Activated CD4-positive, alpha-beta T cell treated with anti-CD3 and anti-CD28 coated beads, Interleukin-10, Interleukin-2, amounts not matched to agents 100 ng/mL and 50 ng/mL, durations not matched to agents 16 hours and 8 hours (primary cell): ENCODE results near the gene PARVA.

ENCODE experiments used
- DNase-seq: peaks from one replicate; pipeline ENCODE4 v3.0.0-alpha.2; 2020

Gene PARVA

DNA sequence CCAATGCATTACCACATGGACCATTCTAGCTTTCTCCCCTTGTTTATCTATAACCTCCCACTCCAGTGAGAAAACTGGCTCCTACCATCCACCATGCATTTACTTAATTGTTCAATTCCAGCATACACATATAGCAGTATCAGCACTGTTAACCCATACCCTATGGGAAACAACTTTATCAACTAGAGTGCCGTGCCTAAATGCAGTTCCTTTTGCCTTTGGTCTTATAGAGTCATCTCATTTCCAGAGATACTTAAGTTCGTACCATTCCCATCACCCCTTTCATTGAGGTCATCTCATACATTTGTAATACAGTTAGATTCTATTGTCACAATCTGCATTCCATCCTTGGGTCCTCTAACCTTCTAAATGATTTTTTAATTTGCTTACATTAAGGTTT, 86.9 kb downstream of the PARVA start:
- DNase-seq, result no peak

DNA sequence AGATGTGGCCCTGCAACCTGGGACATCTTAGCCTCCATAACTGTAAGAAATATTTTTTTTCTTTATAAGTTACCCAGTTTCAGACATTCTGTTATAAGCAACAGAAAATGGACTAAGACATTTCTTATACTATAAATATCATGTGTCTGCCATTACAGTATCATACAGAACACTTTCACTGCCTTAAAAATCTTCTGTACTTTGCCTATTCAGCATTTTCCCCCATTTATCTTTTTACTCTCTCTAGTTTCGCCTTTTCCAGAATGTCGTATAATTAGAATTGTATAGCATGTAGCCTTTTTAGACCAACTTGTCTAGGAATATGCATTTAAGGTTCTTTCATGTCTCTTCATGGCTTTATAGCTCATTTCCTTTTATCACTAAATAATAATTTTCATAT, 88.0 kb downstream of the PARVA start:
- no peak for DNase-seq

DNA sequence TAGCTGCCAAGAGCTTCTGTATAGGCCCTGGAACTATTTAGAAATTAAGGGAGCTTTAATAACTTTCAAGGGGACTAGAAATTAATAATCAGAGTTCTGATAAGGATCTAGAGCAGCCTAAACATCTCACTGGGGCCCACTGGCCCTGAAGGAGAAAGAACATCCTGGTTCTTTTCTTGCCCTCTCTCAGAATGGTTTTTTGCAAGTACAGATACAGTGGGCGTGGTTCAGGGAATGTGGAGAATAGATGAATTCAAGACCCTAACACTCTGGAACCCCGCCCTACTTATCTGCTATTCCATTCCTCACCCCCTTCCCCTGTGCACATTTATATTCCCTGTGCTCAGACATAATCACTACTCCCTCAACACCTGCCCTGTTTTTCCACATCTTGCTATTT, 90.2 kb downstream of the PARVA start:
- no peak for DNase-seq

DNA sequence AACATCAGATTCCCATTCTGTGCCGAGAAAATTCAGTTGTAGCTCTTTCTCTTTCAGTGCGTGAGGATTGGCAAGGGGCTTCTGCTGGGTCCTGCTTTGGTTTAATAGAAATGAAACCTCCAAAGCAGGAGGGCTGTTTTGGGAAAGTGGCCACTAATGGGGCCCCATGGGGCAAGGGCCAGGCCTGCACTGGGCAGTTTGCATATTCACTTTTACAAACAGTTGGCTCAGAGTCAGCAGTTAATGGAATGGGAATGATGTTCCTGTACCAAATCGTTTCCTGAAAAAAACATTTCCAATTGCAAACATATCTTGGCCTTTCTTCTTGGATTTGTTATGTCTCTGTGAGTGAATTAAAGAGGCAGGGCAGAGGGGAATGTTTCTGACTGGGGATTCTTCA, 92.1 kb downstream of the PARVA start:
- DNase-seq, result no peak

DNA sequence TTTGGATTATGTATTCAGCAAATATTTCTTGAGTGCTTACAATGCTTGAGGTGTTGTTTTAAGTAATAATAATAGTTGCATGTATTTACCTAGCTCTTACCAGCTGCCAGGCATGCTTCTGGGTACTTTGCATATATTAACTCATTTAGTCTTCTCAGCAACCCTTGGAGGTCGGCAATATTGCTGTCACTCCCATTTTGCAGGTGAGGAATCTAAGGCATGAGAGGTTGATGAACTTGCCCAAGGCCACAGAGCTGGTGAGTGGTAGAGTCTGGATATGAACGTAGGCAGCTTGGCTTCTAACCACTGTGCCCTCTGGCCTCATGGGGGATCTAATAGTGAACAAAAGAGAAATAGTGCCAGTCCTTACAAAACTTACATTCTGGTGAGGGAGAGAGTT, 92.9 kb downstream of the PARVA start:
- DNase-seq, result no peak

DNA sequence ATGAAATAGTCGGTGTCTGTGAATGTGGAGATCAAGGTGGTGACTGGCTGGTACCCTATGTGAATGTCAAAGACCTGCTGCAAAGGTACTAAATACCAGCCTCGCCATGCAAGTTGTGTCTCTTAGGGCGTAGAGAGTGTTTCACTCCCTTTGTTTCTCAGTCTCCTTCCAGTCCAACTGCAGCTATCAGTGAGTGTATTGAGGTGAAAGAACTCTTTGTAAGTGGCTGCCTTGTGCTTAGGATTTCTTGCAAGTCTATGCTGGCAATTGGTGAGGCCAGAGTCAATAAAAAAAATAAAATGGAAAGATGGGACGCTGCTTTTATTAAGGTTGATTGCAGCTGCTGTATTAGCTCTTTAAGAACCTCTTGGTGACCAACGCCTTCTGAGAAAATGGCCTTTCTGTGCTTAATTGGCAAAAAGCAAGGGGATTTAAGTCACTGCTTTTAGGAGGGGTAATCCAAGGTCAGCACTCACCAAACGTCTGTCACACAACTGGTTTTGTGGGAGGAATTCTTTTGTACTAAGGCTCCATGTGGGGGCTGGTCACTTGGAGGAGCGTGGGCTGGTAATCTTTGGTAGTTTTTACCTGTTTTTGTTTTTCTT, 95.1 kb downstream of the PARVA start:
- no peak for DNase-seq

DNA sequence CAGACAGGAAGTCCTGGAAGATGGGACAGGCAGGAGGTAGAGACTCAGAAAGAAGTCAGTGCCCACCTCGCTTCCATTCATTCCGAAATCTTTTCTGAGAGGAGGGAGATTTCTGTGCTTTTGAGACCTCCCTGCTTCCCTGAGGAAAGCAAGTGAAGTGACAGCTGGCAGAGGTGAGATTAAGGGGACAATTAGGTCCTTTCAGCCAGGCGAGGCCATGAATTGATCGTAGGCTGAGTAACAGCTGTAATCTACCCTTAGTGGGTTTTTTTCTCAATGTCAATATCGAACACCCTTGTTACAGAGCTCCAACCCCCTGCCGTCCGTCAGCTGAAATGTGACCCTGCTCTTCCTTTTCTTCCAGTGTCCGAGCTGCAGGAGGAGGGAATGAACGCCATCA, 96.0 kb downstream of the PARVA start:
- DNase-seq, result no peak

DNA sequence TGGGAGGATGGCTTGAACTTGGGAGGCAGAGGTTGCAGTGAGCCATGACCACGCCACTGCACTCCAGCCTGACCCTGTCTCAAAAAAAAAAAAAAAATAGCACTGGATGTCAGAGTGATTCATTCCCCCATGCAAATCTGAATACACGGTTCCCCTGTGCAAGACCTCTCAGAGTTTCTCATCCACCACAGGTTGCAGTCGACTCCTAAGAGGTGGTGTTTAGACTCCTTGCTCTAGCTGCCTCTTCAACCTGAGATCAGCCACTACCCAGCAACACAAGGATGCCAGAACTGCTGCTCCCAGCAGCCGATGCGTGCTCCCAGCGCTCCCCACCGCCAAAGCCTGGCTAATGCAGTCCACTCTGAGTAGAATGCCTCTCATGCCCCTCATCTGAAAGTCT, 97.5 kb downstream of the PARVA start:
- DNase-seq, result no peak

DNA sequence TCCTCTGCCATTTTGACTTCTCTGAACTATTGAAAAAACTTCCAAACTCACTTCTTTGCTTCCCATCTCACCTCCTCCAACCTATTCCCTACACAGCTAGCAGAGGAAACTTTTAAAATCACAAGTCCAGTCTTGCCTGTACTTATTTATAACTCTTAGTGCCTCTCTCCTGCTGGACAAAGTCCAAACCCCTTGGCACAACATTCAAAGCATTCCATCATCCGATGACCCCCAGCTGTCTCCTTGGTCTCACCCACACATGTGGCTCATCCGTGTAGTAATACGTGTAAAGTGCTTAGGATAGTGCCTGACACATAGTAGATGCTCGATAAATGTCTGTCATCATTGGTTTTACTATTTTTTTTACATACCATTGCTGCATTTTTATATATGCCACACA, 101.4 kb downstream of the PARVA start:
- no peak for DNase-seq

DNA sequence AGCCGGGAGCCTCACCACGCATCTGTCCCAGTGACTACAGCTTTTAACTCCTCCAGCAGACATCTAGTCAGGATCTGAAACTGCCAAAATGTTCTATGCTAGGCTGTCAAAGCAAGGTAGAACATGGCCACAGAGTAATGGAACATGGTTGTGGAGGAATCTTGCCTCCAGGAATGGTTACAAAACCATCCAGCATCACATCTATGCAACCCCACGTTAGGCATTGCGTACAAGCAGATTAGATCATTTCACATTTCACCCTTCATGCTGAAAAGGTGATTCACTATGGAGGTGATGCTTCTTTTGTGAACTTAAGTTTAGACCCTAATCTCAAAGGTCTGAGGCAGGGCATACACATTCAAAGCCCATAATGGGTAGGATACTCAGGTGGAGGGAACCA, 103.0 kb downstream of the PARVA start:
- no peak for DNase-seq

DNA sequence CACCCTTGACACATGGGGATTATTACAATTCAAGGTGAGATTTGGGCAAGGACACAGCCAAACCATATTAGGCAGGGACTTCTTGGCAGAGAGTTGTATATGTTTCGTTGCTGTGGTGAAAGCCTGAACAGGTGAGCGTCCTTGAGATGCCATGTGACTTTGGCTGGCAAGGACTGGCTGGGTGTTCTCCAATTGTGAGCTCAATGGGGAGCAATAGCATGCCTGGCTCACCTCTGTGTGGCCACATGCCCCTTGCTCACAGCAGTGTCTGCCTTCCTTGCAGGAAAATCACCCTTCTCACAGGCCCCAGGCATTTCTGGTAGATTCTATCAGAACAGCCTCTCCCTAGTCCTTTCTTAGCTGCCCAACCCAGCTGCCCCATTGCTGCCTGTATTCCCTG, 105.5 kb downstream of the PARVA start:
- DNase-seq, result no peak

DNA sequence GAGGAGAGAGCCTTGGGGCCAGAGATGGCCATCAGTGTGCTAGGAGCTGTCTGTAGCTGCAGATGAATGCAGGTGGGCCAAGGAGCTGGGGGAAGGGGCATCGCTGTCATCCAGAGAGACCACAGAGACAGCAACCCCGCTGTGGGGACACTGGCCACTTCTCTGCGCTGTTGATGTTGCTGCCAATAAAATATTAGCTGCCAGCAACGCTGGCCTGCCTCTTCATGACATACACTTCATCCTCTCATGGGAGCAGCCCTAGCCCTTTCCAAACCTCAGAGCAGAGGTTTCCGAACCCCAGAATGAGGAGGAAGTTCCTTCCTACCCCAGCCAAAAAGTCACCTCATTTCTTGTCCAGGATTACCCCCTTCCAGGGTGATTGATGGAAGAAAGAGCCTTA, 106.2 kb downstream of the PARVA start:
- no peak for DNase-seq

DNA sequence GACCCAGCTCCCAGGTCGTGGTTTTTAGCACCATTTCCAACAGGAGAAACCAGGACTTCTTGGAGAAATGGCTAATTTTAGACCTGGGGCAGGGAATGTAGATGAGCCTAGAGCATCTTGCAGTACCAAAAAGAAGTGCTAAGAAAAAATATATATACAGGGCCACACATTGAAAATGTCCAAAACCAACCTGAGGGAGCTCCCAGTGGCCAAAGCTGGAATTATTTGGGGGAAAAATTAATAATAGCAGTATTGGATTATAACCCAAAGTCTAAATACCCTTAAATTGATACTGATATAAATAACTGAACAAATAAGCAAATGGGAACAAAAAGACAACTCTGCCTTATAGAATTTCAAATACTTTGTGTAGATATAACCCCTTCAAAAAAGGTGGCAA, 108.0 kb downstream of the PARVA start:
- no peak for DNase-seq

DNA sequence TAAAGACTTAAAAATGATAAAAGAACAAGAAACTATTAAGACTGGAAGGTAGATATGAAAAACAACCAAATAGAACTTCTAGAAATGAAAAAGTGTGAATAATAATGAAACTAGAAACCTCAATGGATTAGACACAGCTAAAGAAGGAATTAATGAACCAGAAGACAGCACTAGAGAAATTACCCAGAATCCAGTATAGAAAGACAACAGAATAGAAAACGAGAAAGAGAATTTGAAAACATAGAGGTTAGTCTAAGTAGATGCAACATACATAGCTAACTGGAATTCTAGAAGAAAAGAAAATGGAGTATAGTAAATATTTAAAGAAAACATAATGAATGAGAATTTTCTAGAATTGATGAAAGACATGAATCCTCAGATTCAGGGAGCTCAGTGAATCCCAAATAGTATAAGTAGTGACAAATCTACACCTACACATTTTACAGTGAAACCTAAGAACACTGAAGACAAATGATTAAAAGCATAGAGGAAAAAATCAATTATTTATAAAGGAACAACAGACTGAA, 111.9 kb downstream of the PARVA start:
- no peak for DNase-seq

DNA sequence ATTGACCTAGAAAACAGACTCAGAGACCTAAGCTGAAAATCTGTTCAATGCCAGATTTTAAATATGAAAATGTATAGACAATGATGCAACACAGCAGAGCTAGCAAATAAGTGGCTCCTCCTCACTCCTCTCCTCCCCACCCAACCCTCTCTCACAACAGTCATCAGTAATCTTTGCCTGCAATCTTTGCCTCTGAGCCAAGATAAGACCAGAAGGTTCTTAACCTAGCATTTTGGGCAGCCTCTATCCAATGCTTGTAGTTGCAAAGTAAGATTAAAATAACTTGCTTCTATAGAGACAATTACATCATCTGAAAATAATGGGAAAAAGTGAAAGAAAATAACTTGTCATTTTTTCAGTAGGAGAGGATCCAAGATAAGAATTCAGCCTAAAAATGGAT, 117.3 kb downstream of the PARVA start:
- no peak for DNase-seq

DNA sequence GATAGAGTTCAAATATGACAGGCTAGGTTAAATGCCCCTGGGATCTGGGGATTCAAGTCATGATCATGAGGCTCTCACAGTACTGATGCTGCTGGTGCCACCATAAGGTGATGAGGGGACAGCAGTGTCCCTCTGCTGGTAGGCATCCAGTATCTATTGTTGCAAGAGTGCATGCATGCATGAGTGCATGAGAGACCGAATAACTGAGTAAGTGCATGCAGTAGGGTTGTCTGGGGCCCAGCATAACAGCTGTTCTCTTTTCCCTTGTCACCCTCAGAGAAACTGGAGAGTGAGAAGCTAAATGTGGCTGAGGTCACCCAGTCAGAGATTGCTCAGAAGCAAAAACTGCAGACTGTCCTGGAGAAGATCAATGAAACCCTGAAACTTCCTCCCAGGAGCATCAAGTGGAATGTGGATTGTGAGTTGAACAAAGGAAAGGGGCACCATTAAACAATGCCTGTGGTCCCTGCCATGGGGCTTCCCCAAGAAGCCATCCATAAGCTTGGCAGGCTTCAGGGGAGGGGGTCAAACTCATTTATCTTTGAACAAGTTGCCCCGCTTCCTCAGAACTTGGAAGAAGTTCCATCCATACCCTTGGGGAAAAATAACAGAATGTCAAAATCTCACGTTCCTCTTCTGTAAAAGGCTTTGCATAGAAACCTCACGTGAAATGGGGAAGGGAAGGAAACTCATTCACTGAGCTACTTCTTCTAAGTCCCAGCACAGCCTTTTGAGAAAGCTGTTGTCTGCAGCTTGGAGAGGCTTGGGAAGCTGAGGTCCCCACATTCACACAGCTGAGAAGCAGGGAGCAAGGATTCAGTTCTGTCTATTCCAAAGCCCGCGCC, 119.0 kb downstream of the PARVA start:
- no peak for DNase-seq

DNA sequence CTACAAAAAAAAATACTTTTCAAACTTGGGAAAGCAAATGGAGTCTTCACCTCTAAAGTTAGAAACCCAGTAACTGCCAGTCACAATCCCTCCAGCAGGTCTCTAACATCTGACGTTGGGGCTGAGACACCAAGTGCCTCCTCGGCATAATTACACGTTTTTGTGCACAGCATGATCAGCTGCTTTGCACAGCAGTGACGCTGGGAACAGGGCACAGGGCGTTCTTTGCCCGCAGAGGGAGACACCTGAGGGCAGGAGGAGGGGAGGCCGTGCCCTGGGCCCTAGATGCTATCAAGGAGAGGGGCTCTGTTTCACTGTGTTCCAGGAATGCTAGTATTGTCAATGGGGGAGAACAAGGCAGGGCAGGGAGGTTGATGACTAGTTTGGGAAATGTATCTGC, 120.1 kb downstream of the PARVA start:
- DNase-seq, result no peak

DNA sequence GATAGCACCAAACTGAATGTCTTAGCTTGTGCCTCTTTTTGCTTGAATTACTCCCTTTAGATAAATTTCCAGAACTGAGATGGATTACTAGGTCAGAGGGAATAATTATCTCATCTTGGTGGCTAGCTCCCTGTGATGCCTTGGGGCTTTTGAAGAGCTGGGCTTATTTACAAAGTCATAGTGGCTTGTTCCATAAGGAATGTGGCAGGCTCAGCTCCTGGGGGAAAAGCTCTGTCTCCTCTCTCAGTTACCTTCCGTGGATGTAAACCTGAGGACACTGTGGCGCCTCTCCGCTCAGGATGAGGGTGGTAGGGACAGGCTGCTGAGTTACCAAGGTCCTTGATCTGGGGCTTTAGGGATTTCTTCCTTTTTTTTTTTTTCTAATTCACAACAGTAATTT, 121.7 kb downstream of the PARVA start:
- no peak for DNase-seq

DNA sequence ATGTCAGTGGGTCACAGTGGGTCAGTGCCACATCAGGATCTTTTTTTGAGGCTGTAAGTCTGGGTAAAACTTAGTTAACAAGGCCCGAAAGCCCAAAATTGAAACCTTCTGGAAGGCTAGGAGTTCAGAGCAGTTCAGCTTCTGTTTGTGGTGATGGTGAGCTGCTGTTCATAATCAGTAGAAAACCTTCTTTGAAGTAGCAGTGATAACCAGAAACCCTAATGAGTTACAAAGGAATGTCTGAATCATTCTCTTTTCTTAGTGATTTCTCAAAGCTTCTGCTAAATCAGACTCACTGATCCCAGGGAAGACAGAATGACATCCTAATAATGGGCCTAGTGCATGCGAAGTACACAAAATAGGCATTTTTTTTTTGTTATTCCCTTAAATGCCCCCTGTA, 124.7 kb downstream of the PARVA start:
- no peak for DNase-seq

DNA sequence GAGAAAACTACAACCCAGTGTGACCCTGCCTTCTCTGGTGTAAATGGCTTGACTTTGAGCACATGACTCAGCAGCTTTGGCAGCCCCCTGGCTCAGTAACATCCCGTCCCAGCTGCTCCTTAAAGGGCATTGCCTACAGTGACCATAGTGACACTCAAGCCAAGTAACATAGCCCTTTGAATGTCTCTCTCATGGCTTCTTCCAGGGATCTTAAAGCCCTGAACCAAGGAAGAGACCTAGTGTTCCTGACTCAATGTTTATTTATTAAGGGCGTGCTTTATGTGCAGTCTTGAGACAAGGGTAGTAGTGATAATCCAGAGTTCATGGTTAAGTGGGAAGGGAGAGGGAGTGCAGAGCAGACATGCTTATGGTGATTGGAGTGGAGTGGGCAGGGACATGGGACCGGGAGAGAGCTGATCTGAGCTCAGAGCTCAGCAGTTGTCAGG, 125.7 kb downstream of the PARVA start:
- no peak for DNase-seq

DNA sequence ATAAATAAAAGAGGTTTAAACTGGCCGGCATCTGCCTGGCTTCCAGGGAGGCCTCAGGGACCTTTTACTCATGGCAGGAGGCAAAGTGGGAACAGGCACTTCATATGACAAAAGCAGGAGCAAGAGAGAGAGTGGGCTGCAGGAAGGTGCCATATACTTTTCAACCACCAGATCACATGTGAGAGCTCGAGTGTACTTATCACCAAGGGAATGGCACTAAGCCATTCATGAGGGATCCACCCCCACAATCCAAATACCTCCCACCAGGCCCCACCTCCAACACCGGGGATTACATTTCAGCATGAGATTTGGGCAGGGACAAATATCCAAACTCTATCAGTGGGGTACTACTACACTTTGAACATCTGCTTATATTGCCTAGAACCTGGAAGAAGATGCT, 126.5 kb downstream of the PARVA start:
- no peak for DNase-seq

DNA sequence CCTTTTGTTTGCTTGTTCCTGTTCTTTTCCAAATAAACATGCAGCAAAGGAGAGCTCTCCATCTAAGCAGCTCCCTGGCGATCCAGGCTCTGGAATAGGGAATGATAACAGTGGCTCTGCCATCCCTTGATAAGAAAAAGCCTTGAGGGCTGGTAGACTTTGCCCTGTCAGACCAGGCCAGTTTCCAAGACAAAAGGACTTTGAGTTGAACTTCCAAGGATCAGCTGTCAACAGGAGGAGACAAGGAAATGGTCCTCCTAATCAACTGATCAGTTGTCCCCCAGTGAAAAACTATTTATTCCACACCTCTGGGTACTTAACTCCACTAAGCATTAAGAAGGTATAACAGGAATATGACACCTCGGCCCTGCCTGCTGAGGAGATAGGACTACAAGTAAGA, 127.8 kb downstream of the PARVA start:
- no peak for DNase-seq

DNA sequence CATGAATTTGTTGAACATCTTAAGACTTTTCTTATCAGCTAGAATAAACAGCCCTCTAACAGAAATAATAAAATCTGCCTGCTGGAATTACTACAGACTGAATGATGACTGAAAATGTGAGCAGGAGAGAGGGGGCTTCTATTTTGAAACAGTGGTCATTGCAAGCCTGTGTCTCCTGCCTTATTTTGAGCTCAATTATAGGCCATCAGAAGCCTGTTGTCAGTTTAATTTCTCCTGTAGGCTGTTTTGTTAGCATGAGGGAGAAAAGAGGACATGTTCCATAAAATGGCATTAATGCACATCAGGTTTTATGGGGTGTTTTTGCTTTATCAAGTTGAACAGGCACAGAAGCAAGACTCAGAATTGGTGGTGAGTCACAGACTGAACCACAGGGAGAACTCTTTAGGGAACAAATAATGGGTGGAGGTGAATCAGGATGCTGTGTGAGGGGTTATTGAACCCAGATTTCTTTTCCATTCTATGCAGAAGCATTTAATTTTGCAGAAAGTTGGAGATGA, 129.1 kb downstream of the PARVA start:
- DNase-seq, result no peak

DNA sequence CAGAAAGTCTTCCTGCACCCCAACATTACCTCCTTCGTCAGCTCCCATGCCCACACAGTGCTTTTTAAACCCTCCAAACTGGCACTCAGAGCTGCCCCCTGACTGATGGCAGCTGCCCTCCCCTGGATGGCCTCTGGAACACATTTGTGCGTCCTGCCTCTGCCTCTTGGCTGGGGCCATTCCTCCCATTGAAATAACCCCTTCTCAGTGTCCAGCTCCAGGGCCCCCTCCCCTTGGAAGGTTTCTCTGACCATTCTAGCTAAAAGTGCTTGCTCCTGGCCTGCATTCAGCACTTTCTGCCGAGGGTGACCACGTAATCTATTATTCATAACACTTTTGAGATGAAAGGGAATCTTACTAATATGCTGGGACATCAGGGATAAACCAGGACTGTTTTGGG, 130.0 kb downstream of the PARVA start:
- DNase-seq, result no peak
